Activated naive CD8-positive, alpha-beta T cell treated with anti-CD3 and anti-CD28 coated beads for 36 hours (primary cell): Measurements from ENCODE around the gene SEC31B. TPM values are rescaled to one million over a fixed set of nuclear protein-coding genes. Genes with fewer than 3 reads are reported as not detected.

Experiments
- DNase-seq: peaks from one replicate; pipeline ENCODE4 v3.0.0; 2021
- H3K27ac Mint-ChIP-seq: one replicate; pipeline ENCODE4 v1.8.0; 2022; ENCODE audit warnings: mild to moderate bottlenecking, moderate library complexity, mixed read lengths
- H3K27me3 Mint-ChIP-seq: one replicate; pipeline ENCODE4 v1.8.0; 2022; ENCODE audit warnings: mild to moderate bottlenecking, mixed read lengths
- H3K36me3 Mint-ChIP-seq: one replicate; pipeline ENCODE4 v1.8.0; 2021; ENCODE audit warnings: mild to moderate bottlenecking, mixed read lengths
- H3K4me1 Mint-ChIP-seq: one replicate; pipeline ENCODE4 v1.8.0; 2021; ENCODE audit warnings: mixed read lengths
- H3K4me3 Mint-ChIP-seq: one replicate; pipeline ENCODE4 v1.8.0; 2022; ENCODE audit warnings: mild to moderate bottlenecking, moderate library complexity, mixed read lengths
- H3K9me3 Mint-ChIP-seq: one replicate; pipeline ENCODE4 v1.8.0; 2022; ENCODE audit warnings: mixed read lengths
- total RNA-seq, 2 experiments: library from RNA; stranded (reverse); gene quantifications; one replicate each; pipeline ENCODE4 v1.2.3, GENCODE V29; 2021

The SEC31B gene
- total RNA-seq, 2 experiments from 2014 or later: 14.6 to 17.5 TPM

DNA sequence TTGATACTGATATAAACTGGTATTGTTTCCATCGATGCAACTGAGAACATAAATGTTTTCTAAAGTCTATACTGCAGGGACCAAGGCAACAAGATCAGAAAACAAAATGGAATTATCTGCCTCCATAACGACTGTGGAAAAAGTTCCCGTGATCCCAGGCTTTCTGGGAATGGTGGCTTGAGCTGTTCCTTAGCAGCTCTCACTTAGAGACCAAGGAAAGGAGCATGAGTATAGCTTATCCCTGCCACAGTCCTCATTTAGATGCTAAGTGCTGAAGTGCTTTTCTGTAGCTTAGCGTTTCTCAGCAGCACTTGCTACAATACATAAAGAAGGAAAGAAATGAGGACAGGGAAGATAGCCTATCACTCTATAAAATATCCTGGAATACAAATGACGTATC, 51.3 kb downstream of the SEC31B start:
- Mint-ChIP-seq H3K27me3 (no peaks in the 10 kb centered on the region), H3K4me1 (no peaks in the 10 kb centered on the region), H3K27ac (no peak overlapping the region), H3K9me3 (no peaks in the 10 kb centered on the region), H3K36me3 (no peaks in the 10 kb centered on the region), H3K4me3 (no peak overlapping the region)
- no peak for DNase-seq

DNA sequence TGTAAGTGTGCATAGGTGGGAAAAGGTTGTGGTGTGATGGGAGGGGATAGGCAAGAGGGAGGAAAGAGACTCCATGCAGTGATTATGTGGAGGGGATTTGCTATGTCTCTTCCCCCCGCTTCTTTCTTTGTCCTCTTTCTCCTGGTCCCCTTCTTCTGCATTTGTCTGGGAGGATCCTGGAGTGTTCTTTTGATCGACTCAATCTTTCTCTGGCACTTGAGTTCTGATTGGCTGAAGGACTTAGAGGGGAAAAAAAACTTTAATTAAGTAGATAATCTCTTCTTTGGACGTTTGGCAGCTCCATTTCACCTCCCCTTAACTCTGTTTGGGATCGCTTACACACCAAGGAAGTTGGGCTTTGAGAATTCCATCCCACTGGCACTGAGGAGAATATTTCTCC, 57.0 kb downstream of the SEC31B start, which contains the start of gene WNT8B:
Gene WNT8B (plus strand): TSS at position 301 of the 400 bp plus-strand sequence. CDS start 160 bp downstream, outside the sequence.
- Mint-ChIP-seq H3K4me1 (no peaks in the 10 kb centered on the region), H3K27me3 (no peaks in the 10 kb centered on the region), H3K4me3 (no peak within 1 kb of the TSS), H3K36me3 (no peaks in the 10 kb centered on the region), H3K27ac (no peak within 1 kb of the TSS), H3K9me3 (no peaks in the 10 kb centered on the region)
- DNase-seq: no peak

DNA sequence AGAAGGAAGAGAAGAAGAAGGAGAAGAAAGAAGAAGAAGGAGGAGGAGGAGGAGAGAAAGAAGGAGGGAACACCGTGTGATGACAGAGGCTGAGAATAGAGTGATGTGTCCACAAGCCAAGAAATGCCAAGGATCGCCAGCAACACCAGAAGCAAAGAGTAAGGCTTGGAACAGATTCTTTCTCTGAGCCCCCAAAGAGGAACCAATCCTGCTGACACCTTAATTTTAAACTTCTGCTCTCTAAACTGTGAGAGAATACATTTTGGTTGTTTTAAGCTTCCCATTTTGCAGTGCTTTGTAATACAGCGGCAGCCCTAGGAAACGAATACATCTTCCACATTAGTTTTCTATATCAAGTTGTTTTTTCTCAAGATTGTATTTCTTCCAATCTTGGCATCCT, 70.7 kb downstream of the SEC31B start:
- no peak overlapping the region for H3K27ac Mint-ChIP-seq
- H3K4me1 Mint-ChIP-seq: no peaks in the 10 kb centered on the region
- H3K36me3 Mint-ChIP-seq: no peaks in the 10 kb centered on the region
- H3K4me3 Mint-ChIP-seq: no peak overlapping the region
- H3K27me3 Mint-ChIP-seq: peaks cover 4% of the 10 kb centered on the region
- H3K9me3 Mint-ChIP-seq: no peaks in the 10 kb centered on the region
- no peak for DNase-seq

DNA sequence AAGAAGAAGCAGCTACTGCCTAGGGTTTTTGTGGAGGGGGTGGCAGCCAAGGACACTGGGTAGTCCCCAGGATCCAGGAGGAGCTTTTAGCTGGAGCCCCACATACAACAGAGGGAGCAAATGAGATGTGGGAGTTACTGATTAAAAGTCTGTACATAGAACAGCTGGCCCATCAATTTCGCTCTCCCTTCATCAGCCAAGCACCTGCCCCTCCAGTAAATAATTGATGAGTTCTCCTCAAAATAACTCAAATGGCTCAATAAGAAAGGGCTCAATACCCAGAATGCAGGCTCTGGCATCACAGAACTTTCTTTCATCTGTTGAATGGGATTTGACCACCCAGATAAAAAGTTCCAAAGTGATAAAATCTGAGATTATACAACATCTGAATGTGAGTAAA, 72.0 kb downstream of the SEC31B start:
- Mint-ChIP-seq H3K27me3 (peaks cover 4% of the 10 kb centered on the region), H3K9me3 (no peaks in the 10 kb centered on the region), H3K27ac (no peak overlapping the region), H3K4me1 (no peaks in the 10 kb centered on the region), H3K36me3 (no peaks in the 10 kb centered on the region), H3K4me3 (no peak overlapping the region)
- DNase-seq: no peak

DNA sequence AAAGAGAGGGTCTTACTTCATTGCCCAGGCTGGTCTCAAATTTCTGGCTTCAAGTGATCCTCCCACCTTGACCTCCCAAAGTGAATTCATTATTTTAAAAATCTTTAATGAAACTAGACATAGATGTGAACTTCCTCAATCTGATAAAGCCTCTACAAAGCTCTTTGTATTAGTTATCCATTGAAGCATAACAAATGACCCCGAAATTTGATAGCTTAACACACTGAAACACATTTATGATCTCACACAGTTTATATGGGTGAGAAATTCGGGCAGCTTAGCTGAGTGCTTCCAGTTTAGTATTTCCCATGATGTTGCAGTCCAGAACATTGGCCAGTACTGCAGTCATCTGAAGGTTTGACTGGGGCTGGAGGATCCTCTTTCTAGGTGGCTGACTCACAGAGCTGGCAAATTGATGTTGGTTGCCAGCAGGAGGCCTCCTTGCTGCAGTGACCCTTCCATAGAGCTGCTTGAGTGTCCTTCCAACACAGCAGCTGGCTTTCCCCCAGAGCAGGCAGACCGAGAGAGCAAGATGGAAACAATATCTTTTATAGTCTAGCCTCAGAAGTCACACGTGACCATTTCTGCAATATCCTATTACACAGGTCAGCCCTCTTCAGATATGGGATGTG, 73.4 kb downstream of the SEC31B start:
- no peaks in the 10 kb centered on the region for H3K36me3 Mint-ChIP-seq
- H3K4me3 Mint-ChIP-seq: no peak overlapping the region
- H3K27me3 Mint-ChIP-seq: no peaks in the 10 kb centered on the region
- DNase-seq: no peak
- no peaks in the 10 kb centered on the region for H3K4me1 Mint-ChIP-seq
- H3K27ac Mint-ChIP-seq: no peak overlapping the region
- no peaks in the 10 kb centered on the region for H3K9me3 Mint-ChIP-seq

DNA sequence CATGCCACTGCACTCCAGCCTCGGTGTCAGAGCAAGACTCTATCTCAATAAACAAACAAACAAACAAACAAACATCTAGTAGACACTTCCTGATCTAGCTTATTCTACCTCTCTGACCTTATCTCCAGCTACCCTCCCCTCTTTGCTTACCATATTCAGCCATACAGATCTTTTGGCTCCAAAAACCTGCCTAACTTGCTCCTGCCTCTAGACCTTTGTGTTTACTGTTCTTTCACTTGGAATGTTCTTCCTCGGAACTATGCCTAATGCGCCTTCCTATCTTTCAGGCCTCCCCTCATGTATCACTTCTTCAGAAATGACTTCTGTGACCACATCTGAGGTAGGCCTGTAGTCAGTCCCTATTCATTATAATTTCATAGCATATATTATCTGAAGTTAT, 77.1 kb downstream of the SEC31B start:
- no peaks in the 10 kb centered on the region for H3K4me1 Mint-ChIP-seq
- H3K27ac Mint-ChIP-seq: no peak overlapping the region
- no peaks in the 10 kb centered on the region for H3K27me3 Mint-ChIP-seq
- DNase-seq: no peak
- no peaks in the 10 kb centered on the region for H3K36me3 Mint-ChIP-seq
- H3K4me3 Mint-ChIP-seq: no peak overlapping the region
- H3K9me3 Mint-ChIP-seq: no peaks in the 10 kb centered on the region

DNA sequence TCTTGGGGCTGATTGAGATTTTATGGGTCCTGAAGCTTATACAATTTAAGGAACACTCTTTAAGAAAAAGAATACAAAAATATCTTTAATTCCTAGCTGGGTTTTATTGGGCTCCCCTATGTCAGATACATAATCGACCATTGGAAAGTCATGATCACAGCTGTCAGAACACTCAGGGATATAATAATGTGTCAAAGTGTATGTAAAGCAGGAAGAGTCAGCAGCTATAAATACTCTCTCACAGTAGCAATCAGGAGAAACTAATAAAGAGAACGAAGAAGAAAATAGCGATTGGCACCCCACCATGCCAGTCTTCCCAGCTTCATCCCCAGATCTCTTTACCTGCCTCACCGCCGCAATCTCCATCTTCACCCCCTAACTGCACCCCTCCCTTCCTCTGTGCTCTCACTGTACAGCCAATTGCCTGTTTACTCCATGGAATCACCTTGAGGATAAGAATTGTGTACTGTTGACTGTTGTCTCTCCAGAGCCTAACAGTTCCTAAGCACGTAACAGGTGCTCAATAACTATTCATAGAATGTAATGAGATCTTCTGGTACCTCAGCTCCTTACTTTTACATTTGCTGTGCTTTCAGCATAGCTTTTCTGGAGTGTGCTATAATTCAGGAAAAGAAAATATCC, 80.9 kb downstream of the SEC31B start:
- no peak overlapping the region for H3K4me3 Mint-ChIP-seq
- H3K27me3 Mint-ChIP-seq: no peaks in the 10 kb centered on the region
- no peaks in the 10 kb centered on the region for H3K9me3 Mint-ChIP-seq
- H3K4me1 Mint-ChIP-seq: no peaks in the 10 kb centered on the region
- no peaks in the 10 kb centered on the region for H3K36me3 Mint-ChIP-seq
- H3K27ac Mint-ChIP-seq: no peak overlapping the region
- DNase-seq: no peak

Other genes starting within 250 kb of the SEC31B start
- 10 to 100 TPM; 57.1 to 62.6 TPM for gene BLOC1S2, start 233.2 kb downstream of the SEC31B start, total RNA-seq
- not detected for gene PKD2L1, start 189.6 kb downstream of the SEC31B start, total RNA-seq
- 100 to 1,000 TPM; 231 to 232 TPM for gene SCD, start 172.6 kb downstream of the SEC31B start, total RNA-seq
- gene WNT8B, start 56.9 kb downstream of the SEC31B start, total RNA-seq: under 1 TPM in 1 of 2 experiments, not detected in 1; 0.16 TPM
- gene NDUFB8, start 10.0 kb upstream of the SEC31B start, total RNA-seq: 100 to 1,000 TPM; 311 to 324 TPM
- gene HIF1AN, start 16.1 kb upstream of the SEC31B start, total RNA-seq: 10 to 100 TPM; 39.0 to 42.1 TPM
- gene PAX2, start 225.7 kb upstream of the SEC31B start, total RNA-seq: not detected